Stimulated activated naive CD8-positive, alpha-beta T cell treated with anti-CD3 and anti-CD28 coated beads, Interleukin-15, amount 100 ng/mL, for 72 hours (primary cell): ENCODE results near the gene SCO1.

ENCODE experiments used
- ATAC-seq: fragments of 150-1000 bp; cut with Tn5 transposase; 2 replicates; pipeline ENCODE4 v1.10.0; 2021; ENCODE audit warnings: mild to moderate bottlenecking, moderate library complexity
- DNase-seq, 2 donors: peaks; one replicate each; pipeline ENCODE4 v3.0.0; 2021 to 2022
- H3K27ac Mint-ChIP-seq, 2 donors: one replicate each; pipeline ENCODE4 v1.8.0; 2022; ENCODE audit warnings: mild to moderate bottlenecking in 2 of 2, mixed read lengths in 2 of 2, moderate library complexity in 2 of 2
- H3K27me3 Mint-ChIP-seq: one replicate; pipeline ENCODE4 v1.8.0; 2022; ENCODE audit warnings: mixed read lengths
- H3K4me1 Mint-ChIP-seq: one replicate; pipeline ENCODE4 v1.8.0; 2022; ENCODE audit warnings: mild to moderate bottlenecking, mixed read lengths
- H3K4me3 Mint-ChIP-seq, 2 donors: one replicate each; pipeline ENCODE4 v1.8.0; 2022; ENCODE audit warnings: mild to moderate bottlenecking in 2 of 2, mixed read lengths in 2 of 2, moderate library complexity in 1 of 2
- H3K9me3 Mint-ChIP-seq, 2 donors: one replicate each; pipeline ENCODE4 v1.8.0; 2022; ENCODE audit warnings: mixed read lengths in 2 of 2

The SCO1 gene

DNA sequence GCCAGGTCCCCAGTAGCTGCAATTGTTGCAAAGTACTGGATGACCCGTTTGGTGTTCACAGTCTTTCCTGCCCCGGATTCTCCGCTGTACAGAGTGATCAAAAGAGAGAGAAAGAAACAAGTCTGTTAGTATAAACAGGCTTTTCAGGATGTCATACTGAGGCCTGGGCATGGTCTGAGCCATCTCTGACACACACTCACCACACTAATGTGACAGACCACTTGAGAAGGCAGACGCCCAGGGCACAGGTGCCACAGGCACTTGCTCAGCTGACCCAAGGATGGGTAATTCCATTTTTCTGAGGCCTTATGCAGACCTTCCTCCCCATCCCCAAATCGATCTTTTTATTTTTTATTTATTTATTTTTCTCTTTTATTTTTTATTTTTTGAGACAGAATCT, 47.7 kb downstream of the SCO1 start:
- H3K9me3 Mint-ChIP-seq, result no peaks in the 10 kb centered on the region
- peaks cover 23% of the 10 kb centered on the region for H3K4me1 Mint-ChIP-seq
- H3K4me3 Mint-ChIP-seq, result no peak overlapping the region
- H3K27ac Mint-ChIP-seq, result no peak overlapping the region
- no peaks in the 10 kb centered on the region for H3K27me3 Mint-ChIP-seq
- no peak for DNase-seq
- no peak for ATAC-seq

DNA sequence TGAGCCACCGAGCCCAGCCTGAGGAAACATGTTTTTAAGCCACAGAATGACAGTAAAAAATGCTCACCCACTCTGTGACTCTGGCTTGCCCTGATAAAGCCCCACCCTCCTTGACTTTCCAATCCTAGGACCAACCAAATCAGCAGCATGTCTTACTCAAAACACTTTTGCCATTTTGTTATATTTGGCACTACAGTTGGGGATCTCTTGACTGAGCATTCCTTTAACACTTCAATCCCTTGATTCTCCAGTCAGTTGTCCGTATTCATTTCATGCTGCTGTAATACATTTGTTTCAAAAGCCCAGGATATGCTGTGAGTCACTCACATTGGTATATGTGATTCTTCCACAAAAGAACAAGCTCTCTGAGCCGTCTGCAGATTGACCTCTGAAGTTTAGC, 48.4 kb downstream of the SCO1 start:
- peaks cover 19% of the 10 kb centered on the region for H3K4me1 Mint-ChIP-seq
- no peak overlapping the region for H3K4me3 Mint-ChIP-seq
- H3K9me3 Mint-ChIP-seq, result no peaks in the 10 kb centered on the region
- ATAC-seq, result no peak
- DNase-seq, result no peak
- H3K27me3 Mint-ChIP-seq, result no peaks in the 10 kb centered on the region
- no peak overlapping the region for H3K27ac Mint-ChIP-seq

DNA sequence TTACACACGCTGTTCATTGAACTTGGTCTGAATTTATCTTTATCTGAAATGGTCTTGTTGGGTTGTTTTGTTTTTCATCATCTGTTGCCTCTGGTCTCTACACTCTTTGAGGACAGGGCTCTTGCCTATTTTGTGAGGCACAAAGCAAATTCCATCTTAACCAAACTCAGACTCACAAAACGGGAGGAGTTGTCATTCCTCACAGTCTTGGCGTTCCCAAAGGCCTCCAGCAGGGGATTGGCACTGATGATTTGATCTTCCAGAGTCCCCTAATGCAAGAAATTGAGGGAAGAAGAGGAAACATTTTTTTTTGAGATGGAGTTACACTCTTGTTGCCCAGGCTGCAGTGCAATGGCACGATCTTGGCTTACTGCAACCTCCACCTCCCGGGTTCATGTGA, 49.0 kb downstream of the SCO1 start:
- Mint-ChIP-seq H3K4me1 (peaks cover 14% of the 10 kb centered on the region), H3K27me3 (no peaks in the 10 kb centered on the region), H3K9me3 (no peaks in the 10 kb centered on the region), H3K4me3 (no peak overlapping the region), H3K27ac (no peak overlapping the region)
- ATAC-seq (no peak), DNase-seq (no peak)

- ATAC-seq (peak; percentile 65), DNase-seq (peak; percentile 64 to 65)
- H3K27me3 Mint-ChIP-seq, result no peaks in the 10 kb centered on the region
- no peaks in the 10 kb centered on the region for H3K4me1 Mint-ChIP-seq
- H3K27ac Mint-ChIP-seq, result no peak overlapping the region
- H3K9me3 Mint-ChIP-seq, result no peaks in the 10 kb centered on the region
- no peak overlapping the region for H3K4me3 Mint-ChIP-seq
Observed at GRCh38 chr17:10646392-10646990, 50.8 kb downstream of the SCO1 start.

DNA sequence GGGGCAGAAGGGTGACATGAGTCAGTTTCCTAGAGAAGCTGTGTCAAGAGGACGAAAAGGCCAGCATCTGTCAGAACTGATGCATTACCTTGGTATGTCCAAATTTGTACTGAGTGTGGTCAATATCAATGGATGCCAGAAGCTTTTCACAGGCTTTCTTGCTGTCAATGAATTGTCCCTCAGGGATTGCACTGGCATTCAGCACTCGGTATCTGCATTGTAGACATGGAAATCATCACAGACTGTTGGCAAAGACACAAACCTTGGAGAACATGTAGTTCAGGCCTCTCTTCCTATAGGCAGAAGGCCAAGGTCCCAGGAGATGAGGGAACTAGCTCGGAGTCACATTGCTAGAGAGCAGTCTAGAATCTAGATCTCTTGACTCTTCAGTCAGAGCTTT, 56.9 kb downstream of the SCO1 start:
- no peak overlapping the region for H3K4me3 Mint-ChIP-seq
- ATAC-seq (no peak), DNase-seq (no peak)
- no peaks in the 10 kb centered on the region for H3K27me3 Mint-ChIP-seq
- no peaks in the 10 kb centered on the region for H3K4me1 Mint-ChIP-seq
- H3K9me3 Mint-ChIP-seq, result no peaks in the 10 kb centered on the region
- no peak overlapping the region for H3K27ac Mint-ChIP-seq

DNA sequence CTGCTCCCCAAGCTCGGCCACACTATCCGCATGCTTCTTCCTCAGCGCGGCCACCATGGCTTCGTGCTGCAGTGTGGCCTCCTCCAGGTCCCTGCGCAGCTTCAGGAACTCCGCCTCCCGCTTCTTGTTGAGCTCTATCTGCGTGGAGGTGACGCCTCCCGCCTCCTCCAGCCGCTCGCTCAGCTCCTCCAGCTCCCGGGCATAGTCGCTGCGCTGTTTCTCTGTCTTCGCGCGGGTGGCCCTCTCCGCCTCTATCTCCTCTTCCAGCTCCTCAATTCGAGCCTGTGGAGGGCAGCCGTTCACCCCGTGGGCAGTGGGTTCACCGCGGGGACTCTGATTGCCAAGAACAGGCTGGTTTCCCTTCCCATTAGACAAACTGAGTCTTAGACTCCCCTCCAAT, 59.2 kb downstream of the SCO1 start:
- no peak for DNase-seq

DNA sequence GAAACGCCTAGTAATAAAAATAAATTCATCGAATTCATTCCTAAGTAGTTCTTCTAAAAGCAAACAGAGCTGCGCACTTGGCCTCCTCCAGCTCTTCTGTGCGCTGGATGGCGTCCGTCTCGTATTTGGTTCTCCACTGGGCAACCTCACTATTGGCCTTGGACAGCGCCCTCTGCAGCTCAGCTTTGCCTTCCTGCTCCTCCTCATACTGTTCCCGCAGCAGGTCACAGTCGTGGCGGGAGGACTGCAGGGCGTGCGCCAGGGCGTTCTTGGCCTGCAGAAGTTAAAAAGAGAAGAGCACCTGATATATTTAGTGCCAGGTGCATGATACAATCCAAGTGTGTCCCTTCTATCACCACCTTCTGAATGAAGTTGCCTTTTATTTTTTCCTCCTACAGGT, 62.0 kb downstream of the SCO1 start:
- Mint-ChIP-seq H3K9me3 (no peaks in the 10 kb centered on the region), H3K4me3 (no peak overlapping the region), H3K27ac (no peak overlapping the region), H3K27me3 (no peaks in the 10 kb centered on the region), H3K4me1 (no peaks in the 10 kb centered on the region)
- DNase-seq (no peak), ATAC-seq (no peak)

More for the DNA sequence above, 59.2 kb downstream of the SCO1 start:
- Mint-ChIP-seq H3K9me3 (no peaks in the 10 kb centered on the region), H3K4me3 (no peak overlapping the region), H3K27ac (peak overlapping the region in 1 of 2 donors; percentile 45), H3K27me3 (no peaks in the 10 kb centered on the region), H3K4me1 (no peaks in the 10 kb centered on the region)
- no peak for ATAC-seq

- Mint-ChIP-seq H3K4me3 (no peak overlapping the region), H3K27ac (no peak overlapping the region), H3K9me3 (no peaks in the 10 kb centered on the region), H3K4me1 (no peaks in the 10 kb centered on the region), H3K27me3 (no peaks in the 10 kb centered on the region)
- ATAC-seq (no peak), DNase-seq (no peak)
Observed at GRCh38 chr17:10633738-10634379, 63.5 kb downstream of the SCO1 start.

- no peaks in the 10 kb centered on the region for H3K9me3 Mint-ChIP-seq
- DNase-seq (no peak), ATAC-seq (no peak)
- H3K27me3 Mint-ChIP-seq, result no peaks in the 10 kb centered on the region
- H3K4me1 Mint-ChIP-seq, result no peaks in the 10 kb centered on the region
- no peak overlapping the region for H3K27ac Mint-ChIP-seq
- H3K4me3 Mint-ChIP-seq, result no peak overlapping the region
Observed at GRCh38 chr17:10631701-10632100, 65.6 kb downstream of the SCO1 start.

- Mint-ChIP-seq H3K27ac (no peak overlapping the region), H3K4me1 (no peaks in the 10 kb centered on the region), H3K9me3 (no peaks in the 10 kb centered on the region), H3K27me3 (no peaks in the 10 kb centered on the region), H3K4me3 (no peak overlapping the region)
- DNase-seq, result no peak
- no peak for ATAC-seq
Observed at GRCh38 chr17:10631048-10631700, 66.2 kb downstream of the SCO1 start.

DNA sequence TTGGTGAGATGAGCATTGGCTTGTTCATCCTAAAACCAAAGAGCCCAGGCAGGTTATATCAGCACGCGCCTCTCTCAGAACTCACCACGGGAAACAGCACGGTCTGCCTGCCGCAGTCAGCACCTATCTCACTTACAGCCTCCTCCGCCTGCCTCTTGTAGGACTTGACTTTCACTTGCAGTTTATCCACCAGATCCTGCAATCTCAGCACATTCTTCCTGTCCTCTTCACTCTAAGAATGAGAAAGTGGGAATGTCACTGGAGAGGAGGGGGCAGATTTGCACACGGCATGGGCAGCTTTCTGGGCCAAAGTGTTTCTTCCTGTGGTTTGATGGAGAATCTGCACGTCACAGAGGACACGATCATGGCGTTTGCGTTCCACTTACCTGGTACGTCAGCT, 67.6 kb downstream of the SCO1 start:
- Mint-ChIP-seq H3K4me3 (no peak overlapping the region), H3K9me3 (no peaks in the 10 kb centered on the region), H3K27me3 (no peaks in the 10 kb centered on the region), H3K4me1 (no peaks in the 10 kb centered on the region), H3K27ac (no peak overlapping the region)
- no peak for DNase-seq
- ATAC-seq, result no peak

GRCh38 chr17:10628756-10629155, 68.6 kb downstream of the SCO1 start:
- ATAC-seq (no peak), DNase-seq (no peak)
- H3K9me3 Mint-ChIP-seq, result no peaks in the 10 kb centered on the region
- no peaks in the 10 kb centered on the region for H3K4me1 Mint-ChIP-seq
- no peaks in the 10 kb centered on the region for H3K27me3 Mint-ChIP-seq
- no peak overlapping the region for H3K27ac Mint-ChIP-seq
- no peak overlapping the region for H3K4me3 Mint-ChIP-seq

DNA sequence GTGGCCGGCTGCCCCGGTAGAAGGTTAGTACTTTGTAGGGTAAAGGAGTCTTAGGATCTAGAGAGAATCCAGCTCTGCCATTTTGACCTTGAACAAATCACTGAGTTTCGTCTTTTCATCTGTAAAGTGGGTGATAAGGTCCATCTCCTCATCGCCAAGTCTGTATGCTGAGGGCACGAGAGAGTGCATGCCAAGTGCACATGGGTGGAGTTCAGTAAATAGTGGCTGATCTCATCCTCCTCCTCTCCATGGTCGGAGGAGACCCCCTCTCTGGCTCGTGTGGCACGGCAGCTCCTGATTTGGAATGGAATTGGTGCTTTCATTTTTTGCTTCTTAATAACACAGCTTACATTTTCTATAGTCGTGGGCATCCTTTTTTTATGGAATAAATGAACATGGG, 70.9 kb downstream of the SCO1 start:
- H3K4me3 Mint-ChIP-seq, result no peak overlapping the region
- no peaks in the 10 kb centered on the region for H3K9me3 Mint-ChIP-seq
- no peaks in the 10 kb centered on the region for H3K4me1 Mint-ChIP-seq
- ATAC-seq (no peak), DNase-seq (no peak)
- H3K27me3 Mint-ChIP-seq, result no peaks in the 10 kb centered on the region
- H3K27ac Mint-ChIP-seq, result no peak overlapping the region

- Mint-ChIP-seq H3K27me3 (no peaks in the 10 kb centered on the region), H3K4me1 (no peaks in the 10 kb centered on the region), H3K9me3 (no peaks in the 10 kb centered on the region), H3K27ac (no peak overlapping the region), H3K4me3 (no peak overlapping the region)
- no peak for ATAC-seq
- DNase-seq, result no peak
Observed at GRCh38 chr17:10624969-10625368, 72.4 kb downstream of the SCO1 start.

- DNase-seq, result no peak
- H3K27ac Mint-ChIP-seq, result no peak overlapping the region
- H3K9me3 Mint-ChIP-seq, result no peaks in the 10 kb centered on the region
- no peak for ATAC-seq
- no peaks in the 10 kb centered on the region for H3K27me3 Mint-ChIP-seq
- no peak overlapping the region for H3K4me3 Mint-ChIP-seq
- no peaks in the 10 kb centered on the region for H3K4me1 Mint-ChIP-seq
Observed at GRCh38 chr17:10623737-10624338, 73.5 kb downstream of the SCO1 start.
